Ishikawa (cell line): ENCODE results near the gene GNB1L.

Source experiments
- TAF1 ChIP-seq: IDR thresholded peaks from 2 replicates; pipeline ENCODE4 v1.6.1; 2012; ENCODE audit warnings: low read depth, mild to moderate bottlenecking
- YY1 ChIP-seq: IDR thresholded peaks from 2 replicates; pipeline ENCODE4 v1.6.1; 2012; ENCODE audit warnings: low read depth

- TF ChIP-seq YY1 (no peak), TAF1 (no peak)
Observed at GRCh38 chr22:19737846-19738663, 116.6 kb downstream of the GNB1L start.
